Measurements from ENCODE around the gene ZNF586. TPM values are rescaled to one million over a fixed set of nuclear protein-coding genes. Genes with fewer than 3 reads are reported as not detected.
"Not testable (repeated sequence)": the region's sequence is repeated elsewhere in the genome, so short reads cannot be mapped to it uniquely, and the experiment has no call there.

Gene ZNF586
- total RNA-seq, 1 donor from 2014 or later: 20.2 TPM

DNA sequence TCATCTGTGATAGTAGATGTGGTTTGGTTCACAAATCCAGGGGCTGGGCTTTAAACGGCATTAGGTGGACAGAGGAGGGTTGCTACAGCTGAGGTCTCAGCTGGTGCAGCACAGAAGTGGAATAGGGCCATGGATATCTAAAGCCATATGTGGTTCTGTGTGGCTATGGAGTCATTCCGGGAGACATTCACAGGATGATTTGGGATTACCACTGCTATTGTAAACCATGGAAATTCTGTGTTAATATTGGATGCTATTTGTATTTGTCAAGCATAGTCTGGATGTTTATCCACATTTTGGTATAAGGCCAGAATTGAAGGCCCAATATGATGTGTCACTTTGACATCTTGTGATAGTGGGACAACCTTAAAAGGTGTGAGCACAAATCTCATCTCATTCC is 53.7 kb downstream of the ZNF586 start:
- DNase-seq (ENCODE audit: low spot score): not testable (repeated sequence)

DNA sequence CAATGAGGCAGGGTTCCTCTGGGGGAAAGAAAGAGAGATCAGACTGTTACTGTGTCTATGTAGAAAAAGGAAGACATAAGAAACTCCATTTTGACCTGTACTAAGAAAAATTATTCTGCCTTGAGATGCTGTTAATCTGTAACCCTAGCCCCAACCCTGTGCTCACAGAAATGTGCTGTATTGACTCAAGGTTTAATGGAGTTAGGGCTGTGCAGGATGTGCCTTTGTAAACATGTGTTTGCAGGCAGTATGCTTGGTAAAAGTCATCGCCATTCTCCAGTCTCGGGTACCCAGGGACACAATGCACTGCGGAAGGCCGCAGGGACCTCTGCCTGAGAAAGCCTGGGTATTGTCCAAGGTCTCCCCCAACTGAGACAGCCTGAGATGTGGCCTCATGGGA is 54.1 kb downstream of the ZNF586 start:
- not testable (repeated sequence) for DNase-seq (ENCODE audit: low spot score)

DNA sequence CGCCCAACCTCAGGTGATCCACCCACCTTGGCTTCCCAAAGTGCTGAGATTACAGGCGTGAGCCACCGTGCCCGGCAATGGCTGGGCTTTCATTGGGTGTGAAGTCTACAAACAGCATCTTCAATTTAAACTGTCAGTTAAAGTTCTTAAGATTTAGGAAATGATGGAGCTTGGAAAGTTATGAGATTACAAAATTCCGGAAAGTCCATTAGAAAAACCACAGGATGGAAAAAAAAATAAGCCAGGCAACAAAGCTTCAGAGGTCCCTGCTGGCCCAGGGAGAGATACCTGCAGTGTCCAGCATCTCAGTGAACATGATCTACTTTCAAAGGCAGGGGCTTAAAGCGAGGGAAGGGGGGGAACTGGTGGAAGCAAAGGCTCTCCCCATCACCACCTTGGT is 56.0 kb downstream of the ZNF586 start:
- no peak for DNase-seq (ENCODE audit: low spot score)

DNA sequence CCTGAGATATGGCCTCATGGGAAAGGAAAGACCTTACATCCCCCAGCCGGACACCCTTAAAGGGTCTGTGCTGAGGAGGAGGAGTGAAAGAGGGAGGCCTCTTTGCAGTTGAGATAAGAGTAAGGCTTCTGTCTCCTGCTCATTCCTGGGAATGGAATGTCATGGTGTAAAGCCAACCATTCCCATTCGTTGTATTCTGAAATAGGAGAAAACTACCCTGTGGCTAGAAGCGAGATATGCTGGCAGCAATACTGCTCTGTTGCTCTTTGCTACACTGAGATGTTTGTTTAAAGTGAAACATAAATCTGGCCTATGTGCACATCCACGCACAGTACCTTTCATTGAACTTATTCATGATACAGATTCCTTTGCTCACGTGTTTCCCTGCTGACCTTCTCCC is 59.8 kb downstream of the ZNF586 start:
- DNase-seq (ENCODE audit: low spot score): no peak

DNA sequence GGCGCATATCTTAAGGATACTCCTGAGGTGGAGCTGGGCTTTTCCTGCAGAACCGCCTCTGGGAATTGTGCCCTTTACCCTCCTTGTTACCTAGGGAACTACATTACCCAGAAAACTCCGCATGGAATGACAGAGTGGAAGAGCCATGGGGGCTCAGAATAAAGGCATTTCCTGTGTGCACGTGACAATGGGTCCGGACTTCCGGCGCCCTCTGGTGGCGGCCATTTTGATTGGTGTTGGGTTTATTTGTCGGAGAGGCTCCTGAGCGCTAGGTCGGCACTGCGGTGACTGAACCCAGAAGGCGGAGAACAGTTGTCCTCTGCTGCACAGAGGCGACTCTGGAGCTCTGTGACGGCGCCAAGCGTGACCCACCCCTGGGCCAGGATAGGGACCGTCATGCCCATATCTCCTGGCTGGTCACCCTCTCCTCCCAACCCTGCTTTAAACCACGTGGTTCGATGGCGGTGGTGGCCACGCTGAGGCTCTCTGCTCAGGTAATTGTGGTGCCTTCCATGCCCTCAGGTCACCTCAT is 60.7 kb downstream of the ZNF586 start, which contains the start of gene ZNF587B:
ZNF587B (plus strand) TSS at position 229 of the 532 bp plus-strand sequence; CDS start at position 459, 230 bp downstream.
- DNase-seq (ENCODE audit: low spot score): peak; percentile 76

Other genes starting within 250 kb of the ZNF586 start
- gene ZNF549, start 242.3 kb upstream of the ZNF586 start, total RNA-seq: 8.0 TPM
- 15.1 TPM for gene ZNF550, start 209.8 kb upstream of the ZNF586 start, total RNA-seq
- gene ZNF416, start 190.8 kb upstream of the ZNF586 start, total RNA-seq: 7.1 TPM
- 7.6 TPM for gene ZIK1, start 185.5 kb upstream of the ZNF586 start, total RNA-seq
- 5.1 TPM for gene ZNF530, start 169.8 kb upstream of the ZNF586 start, total RNA-seq
- 19.0 TPM for gene ZNF134, start 155.4 kb upstream of the ZNF586 start, total RNA-seq
- gene ZNF211, start 136.5 kb upstream of the ZNF586 start, total RNA-seq: 19.6 TPM
- gene ZSCAN4, start 100.7 kb upstream of the ZNF586 start, total RNA-seq: not detected
- 5.3 TPM for gene ZNF551, start 87.7 kb upstream of the ZNF586 start, total RNA-seq
- gene ZNF154, start 60.5 kb upstream of the ZNF586 start, total RNA-seq: 11.7 TPM
- gene ZNF671, start 42.1 kb upstream of the ZNF586 start, total RNA-seq: 14.9 TPM
- gene ZNF776, start 22.9 kb upstream of the ZNF586 start, total RNA-seq: 21.6 TPM
- gene ZNF552, start 45.2 kb downstream of the ZNF586 start, total RNA-seq: 47.0 TPM
- 15.9 TPM for gene ZNF587B, start 60.6 kb downstream of the ZNF586 start, total RNA-seq
- gene ZNF587, start 80.2 kb downstream of the ZNF586 start, total RNA-seq: 60.0 TPM
- 23.6 TPM for gene ZNF814, start 119.4 kb downstream of the ZNF586 start, total RNA-seq
- 31.0 TPM for gene ZNF417, start 146.9 kb downstream of the ZNF586 start, total RNA-seq
- 14.1 TPM for gene ZNF418, start 165.7 kb downstream of the ZNF586 start, total RNA-seq
- 5.7 TPM for gene ZNF256, start 178.0 kb downstream of the ZNF586 start, total RNA-seq
- 0.60 TPM for gene C19orf18, start 204.9 kb downstream of the ZNF586 start, total RNA-seq
- gene ZNF606, start 233.1 kb downstream of the ZNF586 start, total RNA-seq: 23.3 TPM

Data from mucosa of gallbladder (tissue), 1 donor.